HL-60 (cell line): Measurements from ENCODE around the gene GDAP1L1.

Source experiments
- CTCF ChIP-seq: IDR thresholded peaks from one replicate; pipeline ENCODE4 v1.5.1; 2011; ENCODE audit warnings: low read length, control low read depth, inconsistent platforms; ENCODE audit not compliant: insufficient read depth
- GABPA ChIP-seq: IDR thresholded peaks from 2 replicates; pipeline ENCODE4 v1.6.1; 2012; ENCODE audit warnings: low read depth
- POLR2AphosphoS5 ChIP-seq: IDR thresholded peaks from 2 replicates; pipeline ENCODE4 v1.6.1; 2012; ENCODE audit warnings: low read depth
- SPI1 ChIP-seq: IDR thresholded peaks from 2 replicates; pipeline ENCODE4 v1.6.1; 2012; ENCODE audit warnings: low read depth, mild to moderate bottlenecking, borderline replicate concordance
- TF ChIP-seq, protein P1 (sequence below): IDR thresholded peaks from 2 replicates; pipeline ENCODE4 v1.6.1; 2012; ENCODE audit warnings: low read depth; ENCODE audit not compliant: insufficient replicate concordance

GRCh38 chr20:44253528-44253927 is 6.4 kb downstream of the GDAP1L1 start:
- no peak for TF ChIP-seq CTCF
- TF ChIP-seq, protein P1, sequence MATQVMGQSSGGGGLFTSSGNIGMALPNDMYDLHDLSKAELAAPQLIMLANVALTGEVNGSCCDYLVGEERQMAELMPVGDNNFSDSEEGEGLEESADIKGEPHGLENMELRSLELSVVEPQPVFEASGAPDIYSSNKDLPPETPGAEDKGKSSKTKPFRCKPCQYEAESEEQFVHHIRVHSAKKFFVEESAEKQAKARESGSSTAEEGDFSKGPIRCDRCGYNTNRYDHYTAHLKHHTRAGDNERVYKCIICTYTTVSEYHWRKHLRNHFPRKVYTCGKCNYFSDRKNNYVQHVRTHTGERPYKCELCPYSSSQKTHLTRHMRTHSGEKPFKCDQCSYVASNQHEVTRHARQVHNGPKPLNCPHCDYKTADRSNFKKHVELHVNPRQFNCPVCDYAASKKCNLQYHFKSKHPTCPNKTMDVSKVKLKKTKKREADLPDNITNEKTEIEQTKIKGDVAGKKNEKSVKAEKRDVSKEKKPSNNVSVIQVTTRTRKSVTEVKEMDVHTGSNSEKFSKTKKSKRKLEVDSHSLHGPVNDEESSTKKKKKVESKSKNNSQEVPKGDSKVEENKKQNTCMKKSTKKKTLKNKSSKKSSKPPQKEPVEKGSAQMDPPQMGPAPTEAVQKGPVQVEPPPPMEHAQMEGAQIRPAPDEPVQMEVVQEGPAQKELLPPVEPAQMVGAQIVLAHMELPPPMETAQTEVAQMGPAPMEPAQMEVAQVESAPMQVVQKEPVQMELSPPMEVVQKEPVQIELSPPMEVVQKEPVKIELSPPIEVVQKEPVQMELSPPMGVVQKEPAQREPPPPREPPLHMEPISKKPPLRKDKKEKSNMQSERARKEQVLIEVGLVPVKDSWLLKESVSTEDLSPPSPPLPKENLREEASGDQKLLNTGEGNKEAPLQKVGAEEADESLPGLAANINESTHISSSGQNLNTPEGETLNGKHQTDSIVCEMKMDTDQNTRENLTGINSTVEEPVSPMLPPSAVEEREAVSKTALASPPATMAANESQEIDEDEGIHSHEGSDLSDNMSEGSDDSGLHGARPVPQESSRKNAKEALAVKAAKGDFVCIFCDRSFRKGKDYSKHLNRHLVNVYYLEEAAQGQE, result no peak
- TF ChIP-seq POLR2AphosphoS5, result no peak
- no peak for TF ChIP-seq GABPA
- TF ChIP-seq SPI1, result no peak
